RWPE1 (cell line): ENCODE data around the gene RHBDF1.

Experiments
- CTCF ChIA-PET: fragments of 350-600 bp; sonication (Branson Sonifier 250); formaldehyde crosslinking; extraction: SDS; loops from one replicate; lab custom pipeline; 2021; lab: Yijun Ruan, JAX
- POLR2A ChIA-PET: fragments of 400-600 bp; formaldehyde crosslinking; extraction: SDS; loops from one replicate; lab custom pipeline; 2020; ENCODE audit warnings: antibody characterized with exemption; ENCODE audit not compliant: low non-redundant PET; lab: Yijun Ruan, JAX
- DNase-seq: peaks from one replicate; pipeline ENCODE4 v3.0.0; 2012; ENCODE audit warnings: low spot score
- H3K27ac ChIP-seq: fragments of 450-650 bp; 2 replicates; pipeline ENCODE4 v1.5.1; 2017
- CTCF ChIP-seq: fragments of 450-650 bp; conservative IDR thresholded peaks from 2 replicates; pipeline ENCODE4 v1.5.1; 2017; ENCODE audit warnings: low read depth, mild to moderate bottlenecking

The RHBDF1 gene

GRCh38 chr16:62283-62967, 10.0 kb downstream of the RHBDF1 start:
- ChIA-PET CTCF (interaction anchor here (0.6 to 1.3 kb wide), 4 partner anchors 34 to 300 kb away, joined by 3 to 5 read pairs (median 4); no protein-coding TSS in a partner anchor), POLR2A (no interaction called here)
- no peak overlapping the region for H3K27ac ChIP-seq
- TF ChIP-seq CTCF: no peak
- DNase-seq: no peak

GRCh38 chr16:61879-62281, 10.6 kb downstream of the RHBDF1 start:
- POLR2A ChIA-PET: no interaction called here
- CTCF ChIA-PET: interaction anchor here (0.6 kb wide), 1 partner anchor 126 kb away, joined by 4 read pairs; no protein-coding TSS in a partner anchor
- no peak overlapping the region for H3K27ac ChIP-seq
- DNase-seq: no peak
- no peak for TF ChIP-seq CTCF

GRCh38 chr16:60929-61878, 11.2 kb downstream of the RHBDF1 start:
- DNase-seq: no peak
- ChIA-PET POLR2A (interaction anchor here (0.7 kb wide), 1 partner anchor 16 kb away, joined by 3 read pairs; no protein-coding TSS in a partner anchor), CTCF (interaction anchor here (0.9 kb wide), 1 partner anchor 35 kb away, joined by 3 read pairs; no protein-coding TSS in a partner anchor)
- TF ChIP-seq CTCF: no peak
- no peak overlapping the region for H3K27ac ChIP-seq

- ChIA-PET CTCF (interaction anchor here (0.6 kb wide), 1 partner anchor 332 kb away, joined by 3 read pairs; no protein-coding TSS in a partner anchor), POLR2A (interaction anchor here (0.7 kb wide), 1 partner anchor 15 kb away, joined by 3 read pairs; no protein-coding TSS in a partner anchor)
- TF ChIP-seq CTCF: no peak
- no peak for DNase-seq
- H3K27ac ChIP-seq: no peak overlapping the region
These were observed 12.3 kb downstream of the RHBDF1 start for GRCh38 chr16:60166-60565.

- TF ChIP-seq CTCF: no peak
- no peak for DNase-seq
- ChIA-PET CTCF (no interaction called here), POLR2A (no interaction called here)
- H3K27ac ChIP-seq: no peak overlapping the region
These were observed 12.9 kb downstream of the RHBDF1 start for GRCh38 chr16:59440-60059.
